Left ventricle myocardium superior (tissue), 1 donor: ENCODE results near the gene UNC5C. TPM values are rescaled to one million over a fixed set of nuclear protein-coding genes. Genes with fewer than 3 reads are reported as not detected.

Experiments
- ATAC-seq: fragments of 200-7000 bp; cut with Tn5 transposase; one replicate; pipeline ENCODE4 v1.9.1; 2020; ENCODE audit warnings: mild to moderate bottlenecking, moderate library complexity
- DNase-seq: peaks from one replicate; pipeline ENCODE4 v3.0.0-alpha.2; 2020
- intact Hi-C: fragments of 100-400 bp; cut with micrococcal nuclease; formaldehyde crosslinking; loops from one replicate; pipeline ENCODE4 v1.11.0; 2022
- total RNA-seq: library from RNA; stranded (reverse); fragmentation: NEBNext Ultra II Directional; extraction: Animal tissue kit (Norgen Biotek cat#: 25700); gene quantifications from one replicate; pipeline ENCODE4 v1.2.1, GENCODE V29; 2021
- donor health status: DM: no; HTN: yes; CAD: no; lungs with severe emphysema.

The UNC5C gene
- total RNA-seq, 1 donor from 2014 or later, result 0.72 TPM

- intact Hi-C loops, result no loop called here
- ATAC-seq, result no peak
These were observed 49.5 kb downstream of the UNC5C start for GRCh38 chr4:95499291-95499696.

DNA sequence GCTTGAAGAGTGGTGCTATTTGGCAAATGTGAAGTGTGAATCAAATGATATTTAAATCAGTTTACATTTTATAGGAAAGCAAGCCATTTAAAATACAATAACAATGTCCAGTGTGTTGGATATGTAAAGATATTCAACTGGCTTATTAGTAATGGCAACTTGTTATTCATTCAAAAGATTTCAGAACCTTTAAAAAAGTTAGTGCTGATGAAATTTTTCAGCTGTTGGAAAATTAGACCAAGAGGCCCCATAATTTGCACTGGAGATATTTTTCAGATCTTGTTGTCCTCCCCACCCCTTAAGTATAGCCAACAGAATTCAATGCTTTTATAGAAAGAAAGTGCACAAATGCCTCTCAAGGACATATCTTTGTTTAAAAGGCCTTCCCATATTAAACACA, 54.6 kb downstream of the UNC5C start:
- ATAC-seq (no peak), DNase-seq (no peak)
- intact Hi-C loops, result no loop called here

More at GRCh38 chr4:95499291-95499696, 49.5 kb downstream of the UNC5C start:
- no peak for DNase-seq

DNA sequence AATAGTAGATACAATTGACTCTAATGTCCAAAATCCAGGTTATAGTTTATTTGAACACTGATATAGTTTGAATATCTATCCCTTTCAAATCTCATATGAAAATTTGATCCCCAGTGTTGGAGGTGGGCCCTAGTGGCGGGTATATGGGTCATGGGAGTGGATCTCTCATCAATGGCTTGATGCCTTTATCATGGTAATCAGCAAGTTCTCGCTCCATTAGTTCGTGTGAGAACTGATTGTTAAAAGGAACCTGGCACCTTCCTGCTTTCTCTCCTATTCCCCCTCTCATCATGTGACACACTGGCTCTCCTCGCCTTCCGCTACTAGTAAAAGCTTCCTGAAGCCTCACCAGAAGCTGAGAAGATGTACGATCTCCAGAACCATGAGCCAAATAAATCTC, 70.1 kb downstream of the UNC5C start:
- intact Hi-C loops, result no loop called here
- no peak for ATAC-seq
- no peak for DNase-seq

- intact Hi-C loops, result no loop called here
- no peak for ATAC-seq
These were observed 72.7 kb downstream of the UNC5C start for GRCh38 chr4:95476121-95476520.

GRCh38 chr4:95472534-95472933, 76.2 kb downstream of the UNC5C start:
- intact Hi-C loops, result no loop called here
- ATAC-seq, result no peak
- DNase-seq, result no peak

More at GRCh38 chr4:95476121-95476520, 72.7 kb downstream of the UNC5C start:
- DNase-seq, result no peak

DNA sequence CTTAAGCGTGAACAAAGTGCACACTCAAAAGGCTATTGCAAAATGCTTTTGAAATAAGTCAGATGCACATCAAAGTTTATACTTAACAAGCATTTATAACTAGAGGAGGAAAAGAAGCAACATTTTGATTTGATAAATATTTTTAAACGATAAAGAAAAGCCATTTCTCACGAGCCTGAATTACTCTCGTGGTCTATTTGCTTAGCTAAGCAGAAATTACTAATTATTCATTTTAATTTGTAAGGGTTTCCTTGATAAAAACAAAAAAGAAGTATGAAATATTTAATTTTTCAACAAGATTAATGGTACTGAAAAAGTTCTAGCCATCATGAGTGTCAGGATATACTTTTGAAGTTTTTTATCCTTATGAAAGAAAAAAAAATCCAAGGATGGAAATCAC, 78.2 kb downstream of the UNC5C start:
- DNase-seq (no peak), ATAC-seq (no peak)
- intact Hi-C loops, result no loop called here

GRCh38 chr4:95469617-95470016, 79.2 kb downstream of the UNC5C start:
- ATAC-seq, result no peak
- no peak for DNase-seq
- intact Hi-C loops, result no loop called here

DNA sequence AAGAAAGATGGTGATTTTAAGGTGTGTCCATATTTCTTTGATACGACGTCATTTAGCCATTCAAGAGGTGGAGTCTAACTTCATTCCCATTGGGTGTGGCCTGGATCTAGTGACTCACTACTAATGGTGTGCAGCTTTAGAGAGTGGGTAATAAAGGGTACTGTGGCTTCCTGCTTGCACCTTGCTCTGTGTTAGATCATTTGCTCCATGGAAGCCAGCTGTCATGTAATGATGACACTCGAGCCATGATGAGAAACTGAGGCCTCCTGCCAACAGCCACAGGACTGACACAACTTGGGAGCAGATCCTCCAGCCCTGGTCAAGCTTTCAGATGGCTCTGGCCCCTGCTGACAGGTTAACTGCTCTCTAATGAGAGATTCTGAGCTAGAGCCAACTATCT, 82.0 kb downstream of the UNC5C start:
- ATAC-seq (no peak), DNase-seq (no peak)
- intact Hi-C loops, result no loop called here

- ATAC-seq (no peak), DNase-seq (no peak)
- intact Hi-C loops, result no loop called here
These were observed 83.8 kb downstream of the UNC5C start for GRCh38 chr4:95465010-95465409.

GRCh38 chr4:95462921-95463320, 85.9 kb downstream of the UNC5C start:
- no peak for ATAC-seq
- intact Hi-C loops, result no loop called here
- DNase-seq, result no peak

GRCh38 chr4:95457353-95457752, 91.4 kb downstream of the UNC5C start:
- no peak for ATAC-seq
- no peak for DNase-seq
- intact Hi-C loops, result no loop called here

- DNase-seq (no peak), ATAC-seq (no peak)
- intact Hi-C loops, result no loop called here
These were observed 98.5 kb downstream of the UNC5C start for GRCh38 chr4:95450294-95450693.

DNA sequence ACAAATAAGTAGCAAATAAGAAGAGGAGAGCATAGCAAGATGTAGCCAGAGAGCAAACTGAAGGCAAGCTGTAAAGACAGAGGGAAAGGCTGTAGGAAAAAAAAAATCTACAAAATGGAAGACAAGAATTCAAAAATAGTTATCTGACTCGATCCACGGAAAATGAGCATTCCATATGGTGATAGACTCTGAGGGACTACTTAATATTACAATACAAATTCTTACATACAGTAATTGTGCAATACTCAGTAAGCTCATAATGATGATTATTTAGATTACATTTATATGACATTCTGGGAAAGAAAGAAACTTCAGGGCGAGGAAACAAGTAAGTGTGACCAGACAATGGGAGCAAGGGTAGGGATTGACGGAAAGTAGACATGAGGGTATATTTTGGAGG, 102.6 kb downstream of the UNC5C start:
- ATAC-seq (no peak), DNase-seq (no peak)
- intact Hi-C loops, result no loop called here

DNA sequence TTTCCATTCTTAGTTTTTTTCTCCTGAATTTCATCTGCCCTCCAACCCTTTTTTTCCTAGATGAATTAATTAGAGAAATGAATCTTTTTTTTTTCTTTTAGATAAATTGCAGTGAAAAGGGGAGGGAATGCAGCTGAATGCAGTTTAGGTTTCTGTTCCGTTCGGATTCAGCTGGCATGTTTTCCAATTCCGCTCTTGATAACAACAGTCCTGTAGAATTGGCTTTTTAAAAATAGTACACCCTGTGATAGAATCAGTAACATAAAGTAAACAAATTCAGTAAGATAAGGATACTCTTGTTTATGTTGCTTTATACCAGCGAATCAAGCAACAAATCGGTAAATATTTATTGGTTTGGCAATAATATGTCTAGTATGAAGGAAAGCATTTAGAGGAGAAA, 103.5 kb downstream of the UNC5C start:
- DNase-seq, result no peak
- intact Hi-C loops, result no loop called here
- ATAC-seq, result no peak

GRCh38 chr4:95444812-95445211, 104.0 kb downstream of the UNC5C start:
- ATAC-seq, result no peak
- intact Hi-C loops, result no loop called here
- DNase-seq, result no peak

DNA sequence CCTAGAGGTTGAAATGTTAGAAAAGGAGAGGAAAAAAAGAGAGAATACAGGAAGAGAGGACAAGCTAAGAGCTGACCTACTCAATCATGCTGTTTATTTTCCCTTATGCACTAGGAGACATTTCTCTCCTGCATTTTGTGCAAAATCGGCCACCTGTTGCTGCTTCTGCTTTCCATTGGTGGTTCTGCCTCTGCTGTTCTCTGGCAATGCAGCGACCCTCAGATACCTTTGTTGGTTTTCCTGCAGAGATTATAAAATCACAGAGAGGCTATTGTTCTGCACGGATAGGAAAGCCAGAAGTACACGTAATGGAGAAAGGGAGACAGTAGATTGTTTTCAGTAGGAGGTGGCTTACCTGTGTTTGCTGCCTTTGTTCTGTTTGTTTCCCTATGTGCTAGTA, 108.9 kb downstream of the UNC5C start:
- intact Hi-C loops, result no loop called here
- ATAC-seq (no peak), DNase-seq (no peak)

DNA sequence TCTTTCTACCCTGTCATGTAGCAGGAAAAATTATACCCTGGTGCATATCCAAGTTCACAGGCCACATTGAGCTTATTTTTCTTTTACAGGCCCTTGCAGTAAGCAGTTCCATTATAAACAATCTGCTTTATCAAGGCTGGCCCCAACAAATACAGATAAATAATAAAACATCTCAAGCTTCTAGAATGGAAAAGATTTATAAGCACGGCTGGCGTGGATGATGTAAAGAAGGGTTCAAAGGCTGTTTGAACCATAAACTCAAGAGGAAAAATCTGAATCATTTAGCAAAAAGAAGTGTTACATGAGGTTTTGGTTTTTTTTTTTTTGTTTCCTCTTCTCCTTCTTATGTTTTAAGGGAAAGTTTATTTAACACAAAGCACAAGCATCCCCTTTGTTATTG, 109.7 kb downstream of the UNC5C start:
- ATAC-seq, result no peak
- intact Hi-C loops, result no loop called here
- DNase-seq, result no peak

- intact Hi-C loops, result no loop called here
- no peak for DNase-seq
- ATAC-seq, result no peak
These were observed 116.3 kb downstream of the UNC5C start for GRCh38 chr4:95432466-95432865.

- ATAC-seq (no peak), DNase-seq (no peak)
- intact Hi-C loops, result no loop called here
These were observed 117.1 kb downstream of the UNC5C start for GRCh38 chr4:95431678-95432077.

DNA sequence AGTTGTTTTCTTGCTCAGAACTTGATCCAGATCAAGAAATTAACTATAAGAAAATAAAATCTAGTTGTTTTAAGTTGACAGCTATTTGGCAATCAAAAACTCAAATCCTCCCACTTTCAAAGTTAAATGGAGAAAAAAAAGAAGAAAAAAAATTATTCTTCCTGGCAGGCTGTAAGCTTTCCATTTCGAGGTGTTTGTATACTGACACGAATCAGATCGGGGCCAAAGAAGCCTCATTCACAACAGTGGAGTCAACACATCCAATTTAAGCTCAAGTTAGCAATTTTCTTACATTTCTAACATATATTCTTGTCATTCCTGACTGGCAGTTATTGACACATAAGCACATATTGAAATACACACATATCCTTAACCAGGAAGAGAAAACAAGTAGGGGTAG, 119.4 kb downstream of the UNC5C start:
- DNase-seq (no peak), ATAC-seq (no peak)
- intact Hi-C loops, result no loop called here

DNA sequence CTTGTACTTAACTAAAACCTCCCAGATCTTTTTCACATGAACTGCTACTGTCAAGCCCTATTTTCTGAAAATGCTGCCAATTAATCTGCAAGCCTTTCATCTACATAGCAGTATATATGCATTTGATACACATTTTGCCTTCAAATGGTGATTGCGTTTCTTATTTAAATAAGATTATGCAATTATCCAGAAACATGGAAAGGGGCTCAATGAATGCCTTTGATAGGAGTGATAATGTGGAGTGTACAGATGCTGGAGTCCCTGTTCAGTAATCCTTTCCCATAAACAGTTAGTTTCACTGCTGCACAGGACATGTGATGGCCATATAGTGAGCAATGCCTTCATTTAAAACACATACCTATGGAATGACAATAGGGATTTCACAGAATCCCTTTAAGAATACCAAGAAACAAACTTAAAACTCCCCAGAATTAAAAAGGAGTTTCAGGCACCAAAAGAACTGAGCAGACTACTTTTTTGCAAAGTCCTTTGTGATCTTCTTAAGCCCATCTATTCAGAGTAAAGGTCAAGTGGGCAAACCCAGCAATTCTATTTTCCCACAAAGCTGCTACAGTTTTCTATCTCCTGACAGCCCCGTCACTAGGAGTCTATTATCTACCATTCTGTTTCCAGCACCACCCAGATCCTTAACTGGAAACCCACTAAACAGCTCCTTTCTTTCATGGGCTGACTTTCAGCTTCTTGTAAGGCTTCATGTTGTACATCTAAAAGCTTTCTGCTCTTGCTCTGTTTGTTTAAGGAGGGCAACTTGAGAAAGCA, 120.3 kb downstream of the UNC5C start:
- ATAC-seq (no peak), DNase-seq (no peak)
- intact Hi-C loops, result no loop called here

DNA sequence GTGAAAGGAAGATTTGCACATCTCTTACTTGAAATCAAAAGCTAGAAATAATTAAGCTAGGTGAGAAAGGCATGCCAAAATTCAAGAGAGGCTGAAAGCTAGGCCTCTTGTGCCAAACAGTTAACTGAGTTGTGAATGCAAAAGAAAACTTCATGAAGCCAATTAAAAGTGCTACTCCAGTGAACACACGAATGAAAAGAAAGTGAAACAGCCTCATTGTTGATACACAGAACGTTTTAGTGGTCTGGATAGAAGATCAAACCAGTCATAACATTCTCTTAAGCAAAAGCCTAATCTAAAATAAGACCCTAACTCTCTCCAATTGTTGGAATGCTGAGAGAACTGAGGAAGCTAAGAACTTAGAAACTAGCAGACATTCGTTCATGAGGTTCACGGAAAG, 122.3 kb downstream of the UNC5C start:
- ATAC-seq (no peak), DNase-seq (no peak)
- intact Hi-C loops, result no loop called here
